BJ (cell line): Measurements from ENCODE around the gene PJA2. TPM values are rescaled to one million over a fixed set of nuclear protein-coding genes. Genes with fewer than 3 reads are reported as not detected.

Source experiments
- CTCF ChIA-PET: fragments of 350-600 bp; formaldehyde crosslinking; extraction: SDS; loops from one replicate; lab custom pipeline; 2021; ENCODE audit warnings: antibody characterized with exemption, inconsistent platforms; lab: Yijun Ruan, JAX
- POLR2A ChIA-PET: fragments of 300-600 bp; sonication (Branson Sonifier 250); formaldehyde crosslinking; extraction: SDS; loops from one replicate; lab custom pipeline; 2021; ENCODE audit warnings: antibody characterized with exemption; lab: Charles Lee
- DNase-seq: peaks from one replicate; pipeline ENCODE4 v3.0.0-alpha.2; 2011; ENCODE audit warnings: low read depth
- H3K27me3 ChIP-seq: 2 replicates; pipeline ENCODE4 v1.6.0; 2011; ENCODE audit warnings: low read length; ENCODE audit not compliant: control insufficient read depth, insufficient read depth
- H3K36me3 ChIP-seq: 2 replicates; pipeline ENCODE4 v1.5.1; 2011; ENCODE audit warnings: low read length; ENCODE audit not compliant: control insufficient read depth, insufficient read depth
- H3K4me3 ChIP-seq: 2 replicates; pipeline ENCODE4 v1.5.1; 2011; ENCODE audit warnings: low read depth, mild to moderate bottlenecking, control low read depth, low read length
- polyA minus RNA-seq: library from RNA; depleted of rRNA, polyadenylated mRNA; stranded (reverse); fragments of >200 nt; gene quantifications from 2 replicates; pipeline ENCODE4 v1.2.3, GENCODE V29; 2011; rRNA and poly(A)+ RNA removed
- polyA plus RNA-seq: library from polyadenylated mRNA; depleted of rRNA; stranded (reverse); fragments of >200 nt; gene quantifications from 2 replicates; pipeline ENCODE4 v1.2.3, GENCODE V29; 2011; rRNA removed
- TF ChIP-seq, protein P1 (sequence below): IDR thresholded peaks from 2 replicates; pipeline ENCODE4 v1.5.1; 2011; ENCODE audit warnings: low read depth, mild to moderate bottlenecking, control low read depth, inconsistent platforms, low read length, moderate library complexity; ENCODE audit not compliant: insufficient read depth

The PJA2 gene, protein sequence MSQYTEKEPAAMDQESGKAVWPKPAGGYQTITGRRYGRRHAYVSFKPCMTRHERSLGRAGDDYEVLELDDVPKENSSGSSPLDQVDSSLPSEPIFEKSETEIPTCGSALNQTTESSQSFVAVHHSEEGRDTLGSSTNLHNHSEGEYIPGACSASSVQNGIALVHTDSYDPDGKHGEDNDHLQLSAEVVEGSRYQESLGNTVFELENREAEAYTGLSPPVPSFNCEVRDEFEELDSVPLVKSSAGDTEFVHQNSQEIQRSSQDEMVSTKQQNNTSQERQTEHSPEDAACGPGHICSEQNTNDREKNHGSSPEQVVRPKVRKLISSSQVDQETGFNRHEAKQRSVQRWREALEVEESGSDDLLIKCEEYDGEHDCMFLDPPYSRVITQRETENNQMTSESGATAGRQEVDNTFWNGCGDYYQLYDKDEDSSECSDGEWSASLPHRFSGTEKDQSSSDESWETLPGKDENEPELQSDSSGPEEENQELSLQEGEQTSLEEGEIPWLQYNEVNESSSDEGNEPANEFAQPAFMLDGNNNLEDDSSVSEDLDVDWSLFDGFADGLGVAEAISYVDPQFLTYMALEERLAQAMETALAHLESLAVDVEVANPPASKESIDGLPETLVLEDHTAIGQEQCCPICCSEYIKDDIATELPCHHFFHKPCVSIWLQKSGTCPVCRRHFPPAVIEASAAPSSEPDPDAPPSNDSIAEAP
- polyA plus RNA-seq (33.6 and 65.3 TPM in 2 replicates), polyA minus RNA-seq (37.5 and 39.5 TPM in 2 replicates)

DNA sequence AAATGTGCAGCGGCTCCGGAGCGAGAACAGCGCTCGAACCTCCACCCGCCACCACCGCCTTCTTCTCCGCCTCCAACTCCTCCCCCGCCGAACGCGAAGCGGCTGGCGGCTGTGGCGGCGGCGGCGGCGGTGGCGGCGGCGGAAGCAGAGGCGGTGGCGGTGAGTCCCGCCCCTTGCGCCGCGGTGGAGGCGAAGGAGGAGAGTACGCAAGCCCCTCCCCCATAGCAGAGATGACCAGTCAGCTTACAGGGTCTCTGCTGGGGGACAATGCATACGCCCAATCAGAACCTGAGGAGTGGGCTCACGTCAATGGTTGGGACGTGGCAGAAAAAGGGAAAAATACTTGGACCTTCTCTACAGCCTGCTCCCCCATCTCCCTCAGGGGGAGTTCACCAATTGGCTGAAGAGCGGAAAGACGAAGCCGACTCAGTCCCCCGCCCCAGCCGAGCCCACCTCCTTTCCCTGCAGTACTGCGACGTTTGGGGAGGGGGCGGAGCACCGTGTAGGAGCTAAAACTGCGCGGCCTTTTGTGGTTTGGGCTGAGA lies at the start of gene PJA2:
Gene PJA2 (minus strand): TSS at position 131 of the 545 bp plus-strand sequence. CDS start 26,541 bp downstream, outside the sequence.
- Histone ChIP-seq H3K27me3 (no peaks in the 10 kb centered on the region), H3K36me3 (no peaks in the 10 kb centered on the region), H3K4me3 (peak within 1 kb of the TSS; percentile 77)
- CTCF ChIA-PET: interaction anchor here (0.6 to 1.5 kb wide), 2 partner anchors 18 to 1276 kb away, joined by 3 read pairs; no protein-coding TSS in a partner anchor
- TF ChIP-seq, protein P1, sequence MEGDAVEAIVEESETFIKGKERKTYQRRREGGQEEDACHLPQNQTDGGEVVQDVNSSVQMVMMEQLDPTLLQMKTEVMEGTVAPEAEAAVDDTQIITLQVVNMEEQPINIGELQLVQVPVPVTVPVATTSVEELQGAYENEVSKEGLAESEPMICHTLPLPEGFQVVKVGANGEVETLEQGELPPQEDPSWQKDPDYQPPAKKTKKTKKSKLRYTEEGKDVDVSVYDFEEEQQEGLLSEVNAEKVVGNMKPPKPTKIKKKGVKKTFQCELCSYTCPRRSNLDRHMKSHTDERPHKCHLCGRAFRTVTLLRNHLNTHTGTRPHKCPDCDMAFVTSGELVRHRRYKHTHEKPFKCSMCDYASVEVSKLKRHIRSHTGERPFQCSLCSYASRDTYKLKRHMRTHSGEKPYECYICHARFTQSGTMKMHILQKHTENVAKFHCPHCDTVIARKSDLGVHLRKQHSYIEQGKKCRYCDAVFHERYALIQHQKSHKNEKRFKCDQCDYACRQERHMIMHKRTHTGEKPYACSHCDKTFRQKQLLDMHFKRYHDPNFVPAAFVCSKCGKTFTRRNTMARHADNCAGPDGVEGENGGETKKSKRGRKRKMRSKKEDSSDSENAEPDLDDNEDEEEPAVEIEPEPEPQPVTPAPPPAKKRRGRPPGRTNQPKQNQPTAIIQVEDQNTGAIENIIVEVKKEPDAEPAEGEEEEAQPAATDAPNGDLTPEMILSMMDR: peak; percentile 33; the same call in 1 of the 2 replicates
- POLR2A ChIA-PET: interaction anchor here (0.7 to 1.0 kb wide), 2 partner anchors 10 to 84 kb away, joined by 3 read pairs; no protein-coding TSS in a partner anchor
- peak; percentile 100 for DNase-seq

DNA sequence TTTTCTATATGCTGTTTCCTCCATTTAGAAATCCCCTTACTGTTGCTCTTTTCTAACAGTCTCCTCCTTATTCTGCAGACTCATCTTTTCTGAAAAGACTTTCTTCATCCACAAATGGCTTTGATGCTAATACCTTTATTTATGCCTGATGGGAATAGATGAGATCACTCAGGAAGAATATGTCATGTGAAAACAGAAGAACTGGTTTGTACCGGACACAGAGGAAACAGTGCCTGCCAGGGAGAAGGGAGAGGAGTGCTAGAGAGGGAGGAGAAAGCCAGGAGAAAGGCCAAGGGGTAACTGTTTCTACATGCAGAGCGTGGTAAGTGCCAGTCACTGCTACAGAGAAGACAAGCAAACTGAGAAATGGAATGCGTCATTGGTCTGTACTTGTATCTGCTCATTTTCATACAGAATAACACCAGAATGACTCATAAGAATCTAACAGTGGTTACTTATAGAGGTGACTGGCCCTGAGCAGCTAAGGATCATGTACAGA lies 45.9 kb upstream of the PJA2 start:
- H3K27me3 ChIP-seq: no peaks in the 10 kb centered on the region
- CTCF ChIA-PET: interaction anchor here (1.4 to 2.0 kb wide), 2 partner anchors 12 to 16 kb away, joined by 3 to 7 read pairs; no protein-coding TSS in a partner anchor
- H3K36me3 ChIP-seq: no peaks in the 10 kb centered on the region
- no peak overlapping the region for H3K4me3 ChIP-seq
- TF ChIP-seq, protein P1: no peak
- POLR2A ChIA-PET: no interaction called here
- no peak for DNase-seq

DNA sequence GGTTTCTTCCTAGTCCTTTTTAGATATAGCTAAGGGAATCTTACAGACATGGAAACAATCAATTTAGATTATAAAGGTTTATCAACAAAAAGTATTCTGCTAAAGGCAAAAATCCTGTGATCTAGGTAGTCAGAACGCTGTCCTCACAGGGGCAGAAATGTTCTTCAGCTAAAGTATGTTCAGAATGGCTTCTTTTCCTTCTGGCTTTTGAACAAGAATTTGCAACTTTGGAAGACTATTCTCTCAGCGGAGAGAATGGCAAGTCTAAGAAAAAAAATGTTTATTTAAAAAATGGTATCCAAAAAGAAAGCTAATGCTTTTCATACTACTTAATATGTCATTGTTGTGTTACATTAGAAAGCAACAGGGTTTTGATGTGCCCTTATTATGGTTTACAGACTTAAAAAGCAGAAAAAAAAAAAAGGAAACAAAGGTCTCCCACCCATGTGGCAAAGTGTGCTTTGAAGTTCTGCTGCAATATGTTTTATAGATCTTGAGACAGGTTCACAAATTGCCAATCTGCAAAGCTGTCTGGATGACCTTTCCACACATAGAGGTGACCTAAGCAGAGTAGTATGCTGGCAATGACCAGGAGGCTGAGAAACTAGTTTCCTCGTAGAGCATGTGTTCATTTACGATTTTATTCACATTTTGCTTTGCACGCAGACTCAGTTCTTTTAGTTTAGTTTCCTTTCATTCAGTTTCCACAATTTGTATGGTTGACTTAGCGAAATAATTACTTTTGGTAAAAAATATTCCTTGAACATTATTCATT lies 45.1 kb upstream of the PJA2 start:
- no peaks in the 10 kb centered on the region; the same call in 1 of the 2 replicates for H3K27me3 ChIP-seq
- ChIA-PET CTCF (interaction anchor here (1.4 to 2.0 kb wide), 2 partner anchors 13 to 16 kb away, joined by 3 to 7 read pairs; no protein-coding TSS in a partner anchor), POLR2A (interaction anchor here (0.7 kb wide), 1 partner anchor 326 kb away, joined by 3 read pairs; no protein-coding TSS in a partner anchor)
- TF ChIP-seq, protein P1: no peak
- DNase-seq: no peak
- H3K4me3 ChIP-seq: no peak overlapping the region
- no peaks in the 10 kb centered on the region for H3K36me3 ChIP-seq

DNA sequence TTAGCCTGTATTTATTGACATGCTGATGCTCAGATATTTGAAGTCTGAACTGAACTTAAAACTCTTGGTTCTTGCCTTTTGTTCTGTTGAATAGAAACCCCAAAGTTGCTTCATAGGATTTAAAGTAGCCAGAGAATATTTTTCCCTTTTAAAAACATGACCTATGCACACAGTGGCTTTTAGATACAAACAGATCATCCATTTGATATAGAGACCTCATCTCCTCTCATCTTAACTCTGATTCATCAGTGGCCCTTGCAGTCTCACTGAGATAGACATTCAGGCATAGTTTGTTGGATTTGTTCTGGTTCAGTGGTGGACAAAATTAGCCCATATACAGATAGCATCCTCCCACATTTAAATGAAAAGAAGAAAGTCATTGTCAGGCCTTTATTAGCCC lies 43.5 kb upstream of the PJA2 start:
- DNase-seq: no peak
- Histone ChIP-seq H3K36me3 (no peaks in the 10 kb centered on the region), H3K4me3 (no peak overlapping the region), H3K27me3 (no peaks in the 10 kb centered on the region; the same call in 1 of the 2 replicates)
- TF ChIP-seq, protein P1: no peak
- CTCF ChIA-PET: no interaction called here
- POLR2A ChIA-PET: no interaction called here
